ENCODE data around the gene GOLT1A.
"Not testable (repeated sequence)": the region's sequence is repeated elsewhere in the genome, so short reads cannot be mapped to it uniquely, and the experiment has no call there.

The GOLT1A gene

GRCh38 chr1:204248954-204249353 lies 35.2 kb upstream of the GOLT1A start:
- no peak for DNase-seq (ENCODE audit: low read depth, low spot score)

- DNase-seq (ENCODE audit: low read depth, low spot score) = no peak
Measured at GRCh38 chr1:204246876-204247275, 33.1 kb upstream of the GOLT1A start.

- DNase-seq (ENCODE audit: low read depth, low spot score) = no peak
Measured at GRCh38 chr1:204242920-204243319, 29.1 kb upstream of the GOLT1A start.

GRCh38 chr1:204241914-204242313 lies 28.1 kb upstream of the GOLT1A start:
- DNase-seq (ENCODE audit: low read depth, low spot score) = no peak

- DNase-seq (ENCODE audit: low read depth, low spot score) = no peak
Measured at GRCh38 chr1:204241050-204241449, 27.3 kb upstream of the GOLT1A start.

DNA sequence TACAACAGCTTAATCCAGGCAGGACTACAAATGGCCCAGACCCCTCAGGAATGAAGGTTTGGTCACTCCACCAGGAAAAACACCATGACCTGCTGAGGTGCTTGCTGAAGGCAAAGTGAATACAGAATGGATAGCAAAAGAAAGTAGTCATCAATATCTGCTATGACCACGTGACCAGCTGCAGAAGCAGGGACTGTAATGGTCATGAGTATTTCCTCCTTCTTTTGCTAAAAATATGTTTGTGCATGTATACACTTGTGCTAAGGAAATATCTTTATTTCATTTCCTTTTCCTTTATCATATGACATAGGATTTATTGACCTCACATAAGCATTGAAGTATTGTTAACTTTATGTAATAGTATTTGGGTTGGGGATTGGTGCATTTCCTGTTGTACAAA lies 26.4 kb upstream of the GOLT1A start:
- DNase-seq (ENCODE audit: low read depth, low spot score) = no peak

DNA sequence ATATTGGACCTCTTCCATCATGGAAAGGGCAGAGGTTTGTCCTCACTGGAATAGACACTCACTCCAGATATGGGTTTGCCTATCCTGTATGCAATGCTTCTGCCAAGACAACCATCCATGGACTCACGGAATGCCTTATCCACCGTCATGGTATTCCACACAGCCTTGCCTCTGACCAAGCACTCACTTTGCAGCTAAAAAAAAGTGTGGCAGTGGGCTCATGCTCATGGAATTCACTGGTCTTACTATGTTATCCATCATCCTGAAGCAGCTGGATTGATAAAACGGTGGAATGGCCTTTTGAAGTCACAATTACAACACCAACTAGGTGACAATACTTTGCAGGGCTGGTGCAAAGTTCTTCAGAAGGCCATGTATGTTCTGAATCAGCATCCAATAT lies 25.6 kb upstream of the GOLT1A start:
- DNase-seq (ENCODE audit: low read depth, low spot score) = not testable (repeated sequence)

GRCh38 chr1:204238520-204238919 lies 24.7 kb upstream of the GOLT1A start:
- not testable (repeated sequence) for DNase-seq (ENCODE audit: low read depth, low spot score)

GRCh38 chr1:204237515-204237914 lies 23.7 kb upstream of the GOLT1A start:
- DNase-seq (ENCODE audit: low read depth, low spot score) = not testable (repeated sequence)

DNA sequence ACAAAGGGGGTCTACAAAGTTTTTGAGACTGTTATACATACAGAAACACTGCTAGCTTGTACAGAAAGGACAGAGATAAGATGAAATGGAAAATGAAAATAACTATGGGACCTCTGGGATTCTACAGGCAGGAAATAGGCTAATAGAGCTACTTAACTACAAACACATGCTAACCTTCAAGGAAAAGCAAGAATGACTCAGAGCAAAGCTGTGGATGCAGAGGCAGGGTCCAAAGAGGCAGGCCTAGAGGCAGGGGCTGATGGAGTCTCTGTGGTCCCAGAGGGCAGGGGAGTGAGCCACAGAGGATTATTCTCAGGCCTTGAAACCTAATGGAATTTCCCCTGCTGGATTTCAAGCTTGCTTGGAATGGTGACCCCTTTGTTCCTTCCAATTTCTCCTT lies 18.7 kb upstream of the GOLT1A start:
- DNase-seq (ENCODE audit: low read depth, low spot score) = no peak

DNA sequence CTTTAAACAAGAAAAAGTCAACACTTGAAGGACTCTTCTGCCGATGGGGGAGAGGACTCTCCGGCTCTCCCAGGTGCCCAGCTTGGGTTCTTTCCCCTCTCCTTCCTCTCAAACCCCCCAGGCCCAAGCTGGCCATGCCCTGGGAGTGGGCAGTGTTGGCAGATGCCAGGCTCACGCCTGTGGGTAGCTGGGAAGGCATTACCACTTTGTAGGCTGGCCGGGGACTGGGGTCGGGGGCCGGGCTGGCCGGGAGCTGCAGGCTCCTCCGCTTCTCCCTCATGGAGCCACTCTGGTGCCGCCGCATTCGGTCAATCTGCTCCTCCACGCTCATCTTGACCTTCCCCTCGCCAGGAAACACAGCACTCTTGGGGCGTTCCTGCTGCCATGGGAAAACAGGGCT lies 16.4 kb upstream of the GOLT1A start:
- no peak for DNase-seq (ENCODE audit: low read depth, low spot score)

GRCh38 chr1:204228896-204229295 lies 15.1 kb upstream of the GOLT1A start:
- DNase-seq (ENCODE audit: low read depth, low spot score) = no peak

DNA sequence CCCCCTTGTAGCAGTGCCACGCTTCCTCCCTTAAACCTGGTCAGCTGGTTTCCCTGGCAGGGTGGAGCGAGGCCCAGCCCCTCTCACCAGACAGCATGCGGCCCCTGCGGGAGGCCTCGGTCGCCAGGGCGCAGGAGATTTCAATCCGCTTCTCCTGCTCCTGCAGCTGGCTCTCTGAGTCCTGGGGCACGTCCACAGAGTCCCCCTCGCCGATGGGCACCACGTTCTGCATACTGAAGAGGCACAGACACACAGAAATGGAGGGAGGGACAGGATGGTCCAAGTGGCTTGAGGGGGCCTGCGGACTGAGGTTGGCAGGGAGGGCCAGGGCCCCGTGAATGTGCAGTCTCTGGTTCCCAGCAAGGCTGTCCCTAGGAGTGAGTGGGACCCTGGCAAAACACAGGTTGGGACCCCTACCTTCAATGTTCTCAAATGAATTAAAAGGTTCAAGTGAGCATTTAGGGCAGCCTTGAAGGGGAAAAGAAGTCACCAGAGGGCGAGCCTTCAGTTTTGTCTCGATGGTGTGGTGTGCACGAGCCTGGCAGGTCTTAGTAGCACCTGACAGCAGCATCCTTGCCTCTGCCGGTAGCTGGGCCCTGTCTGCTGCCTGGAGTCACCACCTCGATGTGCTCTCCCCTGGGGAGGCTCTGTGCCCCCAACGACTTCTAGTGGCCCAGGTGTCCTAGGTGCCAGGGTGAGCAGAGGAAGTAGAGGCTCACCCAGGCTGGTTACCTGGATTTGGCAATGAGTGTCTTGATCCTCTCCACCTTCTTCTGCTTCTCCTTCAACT lies 14.4 kb upstream of the GOLT1A start:
- DNase-seq (ENCODE audit: low read depth, low spot score) = no peak

DNA sequence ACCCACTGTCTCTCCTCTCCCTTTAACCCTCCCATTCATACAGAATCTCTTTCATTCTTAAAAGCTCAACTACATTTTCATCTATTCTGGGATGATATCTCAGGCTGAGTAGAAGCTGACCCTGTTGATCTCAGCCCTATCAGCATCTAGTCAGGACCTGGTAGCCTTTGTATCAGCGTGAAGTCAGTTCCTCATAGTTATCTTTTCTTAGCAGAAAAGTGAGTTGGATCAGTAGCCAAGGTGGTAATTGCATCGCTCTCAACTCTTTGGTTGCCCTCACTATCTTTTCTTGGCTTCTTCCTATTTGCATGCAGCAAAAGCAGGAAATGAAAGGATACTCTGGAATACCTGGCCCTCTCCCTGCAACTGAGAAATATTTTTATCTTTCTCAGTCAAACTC lies 13.6 kb upstream of the GOLT1A start:
- DNase-seq (ENCODE audit: low read depth, low spot score) = no peak

- DNase-seq (ENCODE audit: low read depth, low spot score) = no peak
Measured at GRCh38 chr1:204225841-204226735, 12.3 kb upstream of the GOLT1A start.

- DNase-seq (ENCODE audit: low read depth, low spot score) = no peak
Measured at GRCh38 chr1:204224655-204225054, 10.9 kb upstream of the GOLT1A start.

- no peak for DNase-seq (ENCODE audit: low read depth, low spot score)
Measured at GRCh38 chr1:204223129-204223860, 9.5 kb upstream of the GOLT1A start.

DNA sequence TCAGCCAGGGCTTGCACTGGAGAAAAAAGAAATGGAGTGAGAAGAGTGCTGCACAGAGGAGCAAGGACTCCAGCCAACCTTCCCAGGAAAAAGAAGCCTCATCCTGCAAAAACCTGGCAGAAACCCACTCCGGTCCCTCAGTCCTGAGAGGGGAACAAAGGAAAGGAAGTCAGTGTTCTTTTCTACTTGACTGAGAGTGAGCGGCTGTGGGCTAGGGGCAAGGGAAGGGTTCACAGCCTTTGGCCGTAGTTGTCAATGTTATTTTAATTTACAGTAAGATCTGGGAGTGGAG lies 8.9 kb upstream of the GOLT1A start:
- DNase-seq (ENCODE audit: low read depth, low spot score) = no peak

GRCh38 chr1:204222006-204222763 lies 8.4 kb upstream of the GOLT1A start:
- DNase-seq (ENCODE audit: low read depth, low spot score) = no peak

GRCh38 chr1:204221271-204221670 lies 7.5 kb upstream of the GOLT1A start:
- DNase-seq (ENCODE audit: low read depth, low spot score) = no peak

GRCh38 chr1:204219971-204220616 lies 6.3 kb upstream of the GOLT1A start:
- no peak for DNase-seq (ENCODE audit: low read depth, low spot score)

Measured in smooth muscle cell of the brain vasculature (primary cell).